ENCODE results near the gene PGLYRP1.

PGLYRP1 gene

GRCh38 chr19:45990113-45990728 is 32.6 kb downstream of the PGLYRP1 start:
- Histone ChIP-seq H3K36me3 (ENCODE audit: control insufficient read depth in 1 of 2, insufficient read depth in 2 of 2, low read depth in 1 of 2, low read length in 2 of 2) (no peaks in the 10 kb centered on the region), H3K27me3 (ENCODE audit: control insufficient read depth in 1 of 2, insufficient read depth in 1 of 2, low read length in 2 of 2) (peaks cover 12 to 23% of the 10 kb centered on the region in 2 experiments), H3K79me1 (replicated peaks; ENCODE audit: low read length, poor library complexity, severe bottlenecking) (no peaks in the 10 kb centered on the region), H2BK12ac (ENCODE audit: low read length in 2 of 2) (no peak overlapping the region), H3K9ac (ENCODE audit: low read length) (no peak overlapping the region), H2BK5ac (ENCODE audit: low read depth, low read length, poor library complexity, severe bottlenecking) (no peak overlapping the region), H3K4me2 (ENCODE audit: low read length, poor library complexity, severe bottlenecking) (no peak overlapping the region), H3K14ac (ENCODE audit: low read length in 2 of 2) (no peak overlapping the region), H2AFZ (ENCODE audit: low read depth, low read length) (no peak overlapping the region), H3K4me1 (ENCODE audit: control insufficient read depth, insufficient read depth, low read depth, low read length) (no peaks in the 10 kb centered on the region), H4K91ac (ENCODE audit: low read length) (no peak overlapping the region), H4K8ac (ENCODE audit: low read length) (no peak overlapping the region), H3K9me3 (ENCODE audit: control insufficient read depth, low read length) (no peaks in the 10 kb centered on the region), H3K18ac (ENCODE audit: low read depth in 1 of 2, low read length in 2 of 2) (no peak overlapping the region), H2BK15ac (ENCODE audit: low read depth, poor library complexity, severe bottlenecking) (no peak overlapping the region), H3K27ac (ENCODE audit: low read length, poor library complexity, severe bottlenecking) (no peak overlapping the region), H2BK120ac (ENCODE audit: low read depth, low read length) (no peak overlapping the region), H2AK5ac (ENCODE audit: low read length, severe bottlenecking) (no peak overlapping the region), H3K4ac (ENCODE audit: low read depth in 1 of 2, low read length in 2 of 2) (no peak overlapping the region), H3K4me3 (ENCODE audit: insufficient read depth in 1 of 2, low read depth in 1 of 2, low read length in 2 of 2) (peak overlapping the region in 1 of 2 experiments; percentile 16), H3K23ac (ENCODE audit: low read length in 2 of 2) (no peak overlapping the region)
- no peak for DNase-seq
- WGBS = 91% methylated on average over 10 of the region's 12 CpGs

GRCh38 chr19:45985321-45985720 is 37.5 kb downstream of the PGLYRP1 start:
- Histone ChIP-seq H3K27me3 (ENCODE audit: control insufficient read depth in 1 of 2, insufficient read depth in 1 of 2, low read length in 2 of 2) (peaks cover 25 to 41% of the 10 kb centered on the region in 2 experiments), H3K27ac (ENCODE audit: low read length, poor library complexity, severe bottlenecking) (no peak overlapping the region), H3K9me3 (ENCODE audit: control insufficient read depth, low read length) (no peaks in the 10 kb centered on the region), H4K91ac (ENCODE audit: low read length) (no peak overlapping the region), H3K9ac (ENCODE audit: low read length) (no peak overlapping the region), H2BK5ac (ENCODE audit: low read depth, low read length, poor library complexity, severe bottlenecking) (no peak overlapping the region), H3K79me1 (replicated peaks; ENCODE audit: low read length, poor library complexity, severe bottlenecking) (no peaks in the 10 kb centered on the region), H2BK120ac (ENCODE audit: low read depth, low read length) (no peak overlapping the region), H2BK15ac (ENCODE audit: low read depth, poor library complexity, severe bottlenecking) (no peak overlapping the region), H3K4me1 (ENCODE audit: control insufficient read depth, insufficient read depth, low read depth, low read length) (no peaks in the 10 kb centered on the region), H3K36me3 (ENCODE audit: control insufficient read depth in 1 of 2, insufficient read depth in 2 of 2, low read depth in 1 of 2, low read length in 2 of 2) (no peaks in the 10 kb centered on the region), H3K4me3 (ENCODE audit: insufficient read depth in 1 of 2, low read depth in 1 of 2, low read length in 2 of 2) (no peak overlapping the region), H3K23ac (ENCODE audit: low read length in 2 of 2) (no peak overlapping the region), H3K18ac (ENCODE audit: low read depth in 1 of 2, low read length in 2 of 2) (no peak overlapping the region), H2AK5ac (ENCODE audit: low read length, severe bottlenecking) (no peak overlapping the region), H3K4ac (ENCODE audit: low read depth in 1 of 2, low read length in 2 of 2) (no peak overlapping the region), H2BK12ac (ENCODE audit: low read length in 2 of 2) (no peak overlapping the region), H2AFZ (ENCODE audit: low read depth, low read length) (no peak overlapping the region), H3K4me2 (ENCODE audit: low read length, poor library complexity, severe bottlenecking) (no peak overlapping the region), H3K14ac (ENCODE audit: low read length in 2 of 2) (no peak overlapping the region), H4K8ac (ENCODE audit: low read length) (no peak overlapping the region)
- DNase-seq = no peak
- WGBS = 86% methylated on average over 6 of the region's 7 CpGs

- Histone ChIP-seq H3K79me1 (replicated peaks; ENCODE audit: low read length, poor library complexity, severe bottlenecking) (no peaks in the 10 kb centered on the region), H3K4me3 (ENCODE audit: insufficient read depth in 1 of 2, low read depth in 1 of 2, low read length in 2 of 2) (no peak overlapping the region), H3K23ac (ENCODE audit: low read length in 2 of 2) (no peak overlapping the region), H4K8ac (ENCODE audit: low read length) (no peak overlapping the region), H4K91ac (ENCODE audit: low read length) (no peak overlapping the region), H3K4me1 (ENCODE audit: control insufficient read depth, insufficient read depth, low read depth, low read length) (no peaks in the 10 kb centered on the region), H2AK5ac (ENCODE audit: low read length, severe bottlenecking) (no peak overlapping the region), H2BK12ac (ENCODE audit: low read length in 2 of 2) (no peak overlapping the region), H3K4me2 (ENCODE audit: low read length, poor library complexity, severe bottlenecking) (no peak overlapping the region), H2BK5ac (ENCODE audit: low read depth, low read length, poor library complexity, severe bottlenecking) (no peak overlapping the region), H3K27ac (ENCODE audit: low read length, poor library complexity, severe bottlenecking) (no peak overlapping the region), H3K36me3 (ENCODE audit: control insufficient read depth in 1 of 2, insufficient read depth in 2 of 2, low read depth in 1 of 2, low read length in 2 of 2) (no peaks in the 10 kb centered on the region), H3K9me3 (ENCODE audit: control insufficient read depth, low read length) (no peaks in the 10 kb centered on the region), H2AFZ (ENCODE audit: low read depth, low read length) (no peak overlapping the region), H2BK120ac (ENCODE audit: low read depth, low read length) (no peak overlapping the region), H3K14ac (ENCODE audit: low read length in 2 of 2) (no peak overlapping the region), H3K27me3 (ENCODE audit: control insufficient read depth in 1 of 2, insufficient read depth in 1 of 2, low read length in 2 of 2) (peaks cover 30 to 40% of the 10 kb centered on the region in 2 experiments), H2BK15ac (ENCODE audit: low read depth, poor library complexity, severe bottlenecking) (no peak overlapping the region), H3K18ac (ENCODE audit: low read depth in 1 of 2, low read length in 2 of 2) (no peak overlapping the region), H3K4ac (ENCODE audit: low read depth in 1 of 2, low read length in 2 of 2) (no peak overlapping the region), H3K9ac (ENCODE audit: low read length) (no peak overlapping the region)
- 52% methylated on average over 2 of the region's 2 CpGs for WGBS
- no peak for DNase-seq
These were observed 41.5 kb downstream of the PGLYRP1 start for GRCh38 chr19:45981350-45981749.

- Histone ChIP-seq H3K4ac (ENCODE audit: low read depth in 1 of 2, low read length in 2 of 2) (no peak overlapping the region), H2BK120ac (ENCODE audit: low read depth, low read length) (no peak overlapping the region), H2BK12ac (ENCODE audit: low read length in 2 of 2) (no peak overlapping the region), H3K9me3 (ENCODE audit: control insufficient read depth, low read length) (no peaks in the 10 kb centered on the region), H4K91ac (ENCODE audit: low read length) (no peak overlapping the region), H2AK5ac (ENCODE audit: low read length, severe bottlenecking) (no peak overlapping the region), H2AFZ (ENCODE audit: low read depth, low read length) (no peak overlapping the region), H3K4me1 (ENCODE audit: control insufficient read depth, insufficient read depth, low read depth, low read length) (peaks cover 5% of the 10 kb centered on the region), H3K36me3 (ENCODE audit: control insufficient read depth in 1 of 2, insufficient read depth in 2 of 2, low read depth in 1 of 2, low read length in 2 of 2) (no peaks in the 10 kb centered on the region), H2BK15ac (ENCODE audit: low read depth, poor library complexity, severe bottlenecking) (no peak overlapping the region), H3K14ac (ENCODE audit: low read length in 2 of 2) (no peak overlapping the region), H3K4me3 (ENCODE audit: insufficient read depth in 1 of 2, low read depth in 1 of 2, low read length in 2 of 2) (no peak overlapping the region), H2BK5ac (ENCODE audit: low read depth, low read length, poor library complexity, severe bottlenecking) (no peak overlapping the region), H3K79me1 (replicated peaks; ENCODE audit: low read length, poor library complexity, severe bottlenecking) (no peaks in the 10 kb centered on the region), H3K9ac (ENCODE audit: low read length) (no peak overlapping the region), H3K23ac (ENCODE audit: low read length in 2 of 2) (no peak overlapping the region), H3K27ac (ENCODE audit: low read length, poor library complexity, severe bottlenecking) (no peak overlapping the region), H4K8ac (ENCODE audit: low read length) (no peak overlapping the region), H3K27me3 (ENCODE audit: control insufficient read depth in 1 of 2, insufficient read depth in 1 of 2, low read length in 2 of 2) (peaks cover 50 to 56% of the 10 kb centered on the region in 2 experiments), H3K4me2 (ENCODE audit: low read length, poor library complexity, severe bottlenecking) (no peak overlapping the region), H3K18ac (ENCODE audit: low read depth in 1 of 2, low read length in 2 of 2) (no peak overlapping the region)
- DNase-seq = no peak
- 80% methylated on average over 7 of the region's 7 CpGs for WGBS
These were observed 44.7 kb downstream of the PGLYRP1 start for GRCh38 chr19:45978156-45978555.
